PFSK-1 (cell line): ENCODE results near the gene CGB5.
"Not testable (repeated sequence)": the region's sequence is repeated elsewhere in the genome, so short reads cannot be mapped to it uniquely, and the experiment has no call there.

Source experiments
- FOXP2 ChIP-seq: optimal IDR thresholded peaks from 2 replicates; pipeline ENCODE3; 2011; ENCODE audit warnings: borderline replicate concordance, control low read depth, inconsistent platforms; ENCODE audit not compliant: insufficient read depth; ENCODE audit errors: extremely low read length, extremely low read depth
- POLR2AphosphoS5 ChIP-seq: IDR thresholded peaks from 2 replicates; pipeline ENCODE4 v1.6.1; 2012; ENCODE audit warnings: low read depth, mild to moderate bottlenecking, control low read depth, low read length, moderate library complexity
- SIN3A ChIP-seq: IDR thresholded peaks from 2 replicates; pipeline ENCODE4 v1.6.1; 2012; ENCODE audit warnings: mild to moderate bottlenecking, low read length, moderate library complexity, borderline replicate concordance; ENCODE audit not compliant: insufficient read depth
- TAF1 ChIP-seq: IDR thresholded peaks from 2 replicates; pipeline ENCODE4 v1.6.1; 2012; ENCODE audit warnings: low read length, control low read depth, borderline replicate concordance; ENCODE audit not compliant: insufficient read depth
- TF ChIP-seq, protein P1 (sequence below), 2 experiments: IDR thresholded peaks; 2 replicates each; pipeline versions ENCODE4 v1.6.1 to v1.8.0; 2011 to 2012; ENCODE audit warnings: low read depth in 2 of 2, low read length in 2 of 2, control low read depth in 1 of 2, inconsistent platforms in 1 of 2, mild to moderate bottlenecking in 1 of 2, moderate library complexity in 1 of 2; ENCODE audit not compliant: insufficient read depth in 1 of 2

Gene CGB5

DNA sequence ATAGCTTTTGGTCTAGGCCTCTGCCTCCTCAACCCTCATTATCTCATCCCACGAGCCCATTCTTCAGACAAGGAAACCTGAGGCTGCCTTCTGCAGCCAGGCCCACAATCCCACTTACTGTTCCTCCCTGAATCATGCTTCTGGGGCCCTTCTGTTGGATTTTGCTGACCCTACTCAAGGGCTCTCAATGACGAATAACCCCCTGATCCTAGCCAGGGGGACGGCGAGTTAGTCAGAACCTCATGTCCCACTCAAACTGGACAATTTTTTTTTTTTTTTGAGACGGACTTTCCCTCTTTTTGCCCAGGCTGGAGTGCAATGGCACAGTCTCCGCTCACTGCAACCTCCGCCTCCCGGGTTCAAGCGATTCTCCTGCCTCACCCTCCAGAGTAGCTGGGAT, 21.5 kb upstream of the CGB5 start:
- TF ChIP-seq FOXP2 (no peak), POLR2AphosphoS5 (no peak), TAF1 (no peak), SIN3A (no peak)
- TF ChIP-seq, protein P1, sequence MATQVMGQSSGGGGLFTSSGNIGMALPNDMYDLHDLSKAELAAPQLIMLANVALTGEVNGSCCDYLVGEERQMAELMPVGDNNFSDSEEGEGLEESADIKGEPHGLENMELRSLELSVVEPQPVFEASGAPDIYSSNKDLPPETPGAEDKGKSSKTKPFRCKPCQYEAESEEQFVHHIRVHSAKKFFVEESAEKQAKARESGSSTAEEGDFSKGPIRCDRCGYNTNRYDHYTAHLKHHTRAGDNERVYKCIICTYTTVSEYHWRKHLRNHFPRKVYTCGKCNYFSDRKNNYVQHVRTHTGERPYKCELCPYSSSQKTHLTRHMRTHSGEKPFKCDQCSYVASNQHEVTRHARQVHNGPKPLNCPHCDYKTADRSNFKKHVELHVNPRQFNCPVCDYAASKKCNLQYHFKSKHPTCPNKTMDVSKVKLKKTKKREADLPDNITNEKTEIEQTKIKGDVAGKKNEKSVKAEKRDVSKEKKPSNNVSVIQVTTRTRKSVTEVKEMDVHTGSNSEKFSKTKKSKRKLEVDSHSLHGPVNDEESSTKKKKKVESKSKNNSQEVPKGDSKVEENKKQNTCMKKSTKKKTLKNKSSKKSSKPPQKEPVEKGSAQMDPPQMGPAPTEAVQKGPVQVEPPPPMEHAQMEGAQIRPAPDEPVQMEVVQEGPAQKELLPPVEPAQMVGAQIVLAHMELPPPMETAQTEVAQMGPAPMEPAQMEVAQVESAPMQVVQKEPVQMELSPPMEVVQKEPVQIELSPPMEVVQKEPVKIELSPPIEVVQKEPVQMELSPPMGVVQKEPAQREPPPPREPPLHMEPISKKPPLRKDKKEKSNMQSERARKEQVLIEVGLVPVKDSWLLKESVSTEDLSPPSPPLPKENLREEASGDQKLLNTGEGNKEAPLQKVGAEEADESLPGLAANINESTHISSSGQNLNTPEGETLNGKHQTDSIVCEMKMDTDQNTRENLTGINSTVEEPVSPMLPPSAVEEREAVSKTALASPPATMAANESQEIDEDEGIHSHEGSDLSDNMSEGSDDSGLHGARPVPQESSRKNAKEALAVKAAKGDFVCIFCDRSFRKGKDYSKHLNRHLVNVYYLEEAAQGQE (IDR thresholded peaks at IDR 0.05; ENCODE audit: insufficient read depth in 1 of 2, low read depth in 2 of 2, low read length in 2 of 2): no peak

DNA sequence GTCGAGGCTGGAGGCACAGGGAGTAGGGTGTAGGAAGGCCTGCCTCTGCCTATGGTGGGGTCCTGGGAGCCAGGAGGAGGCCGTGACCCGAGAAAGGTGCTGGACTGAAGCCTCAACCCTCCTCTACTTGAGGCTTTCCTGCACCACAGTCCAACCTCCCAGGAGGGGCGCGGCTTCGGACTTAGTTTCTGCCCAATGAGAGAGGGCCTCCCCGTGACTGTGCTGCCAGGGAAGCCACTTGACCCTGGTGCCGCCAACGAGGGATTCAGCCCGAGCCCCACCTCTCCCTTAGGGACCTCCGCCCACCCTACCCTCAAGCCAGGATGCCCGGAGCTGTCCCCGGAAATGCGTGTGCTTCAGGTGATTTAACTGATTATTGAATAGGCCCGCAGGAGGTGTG, 19.4 kb upstream of the CGB5 start, which contains the start of gene CGB3:
CGB3 (minus strand) TSS at position 101 of the 400 bp plus-strand sequence. CDS start 362 bp downstream, outside the sequence.
- TF ChIP-seq, protein P1 (IDR thresholded peaks at IDR 0.05; ENCODE audit: insufficient read depth in 1 of 2, low read depth in 2 of 2, low read length in 2 of 2): not testable (repeated sequence)
- not testable (repeated sequence) for TF ChIP-seq FOXP2, SIN3A

DNA sequence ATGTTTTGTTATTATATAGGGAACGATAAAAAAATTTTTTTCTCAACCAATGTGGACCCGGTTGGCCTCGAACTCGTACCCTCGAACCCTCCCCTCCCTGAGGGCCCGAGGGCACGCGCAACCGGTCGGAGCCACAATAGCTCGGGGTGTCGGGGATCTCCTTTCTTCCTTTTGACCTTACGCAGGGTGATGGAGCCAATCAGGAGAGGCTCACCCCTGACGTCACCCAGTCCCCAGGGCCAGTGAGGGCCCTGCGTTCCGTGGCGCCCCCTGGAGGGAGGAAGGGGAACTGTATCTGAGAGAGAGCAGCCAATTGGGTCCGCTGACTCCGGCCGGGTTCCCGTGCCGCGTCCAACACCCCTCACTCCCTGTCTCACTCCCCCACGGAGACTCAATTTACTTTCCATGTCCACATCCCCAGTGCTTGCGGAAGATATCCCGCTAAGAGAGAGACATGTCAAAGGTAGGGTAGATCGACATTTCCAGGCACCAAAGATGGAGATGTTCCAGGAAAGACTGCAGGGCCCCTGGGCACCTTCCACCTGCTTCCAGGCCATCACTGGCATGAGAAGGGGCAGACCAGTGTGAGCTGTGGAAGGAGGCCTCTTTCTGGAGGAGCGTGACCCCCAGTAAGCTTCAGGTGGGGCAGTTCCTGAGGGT, 11.9 kb upstream of the CGB5 start, which contains the start of gene CGB2:
CGB2 (plus strand) TSS at position 249 of the 660 bp plus-strand sequence; CDS start at position 455, 206 bp downstream.
- TF ChIP-seq POLR2AphosphoS5, SIN3A, FOXP2: not testable (repeated sequence)

DNA sequence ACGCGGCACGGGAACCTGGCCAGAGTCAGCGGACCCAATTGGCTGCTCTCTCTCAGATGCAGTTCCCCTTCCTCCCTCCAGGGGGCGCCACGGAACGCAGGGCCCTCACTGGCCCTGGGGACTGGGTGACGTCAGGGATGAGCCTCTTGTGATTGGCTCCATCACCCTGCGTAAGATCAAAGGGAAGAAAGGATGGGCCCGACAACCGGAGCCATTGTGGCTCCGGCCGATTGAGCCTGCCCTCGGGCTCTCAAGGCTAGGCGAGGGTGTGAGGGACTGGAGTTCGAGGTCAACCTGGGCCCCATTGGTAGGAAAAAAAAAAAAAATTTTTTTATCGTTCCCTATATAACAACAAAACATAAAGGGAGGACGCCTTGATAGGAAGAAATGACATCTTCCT, 6.8 kb upstream of the CGB5 start, which contains the start of gene CGB1:
CGB1 (minus strand) TSS at position 81 of the 400 bp plus-strand sequence. CDS start 184 bp downstream, outside the sequence.
- TF ChIP-seq, protein P1 (IDR thresholded peaks at IDR 0.05; ENCODE audit: insufficient read depth in 1 of 2, low read depth in 2 of 2, low read length in 2 of 2): not testable (repeated sequence)
- TF ChIP-seq POLR2AphosphoS5, FOXP2: not testable (repeated sequence)

DNA sequence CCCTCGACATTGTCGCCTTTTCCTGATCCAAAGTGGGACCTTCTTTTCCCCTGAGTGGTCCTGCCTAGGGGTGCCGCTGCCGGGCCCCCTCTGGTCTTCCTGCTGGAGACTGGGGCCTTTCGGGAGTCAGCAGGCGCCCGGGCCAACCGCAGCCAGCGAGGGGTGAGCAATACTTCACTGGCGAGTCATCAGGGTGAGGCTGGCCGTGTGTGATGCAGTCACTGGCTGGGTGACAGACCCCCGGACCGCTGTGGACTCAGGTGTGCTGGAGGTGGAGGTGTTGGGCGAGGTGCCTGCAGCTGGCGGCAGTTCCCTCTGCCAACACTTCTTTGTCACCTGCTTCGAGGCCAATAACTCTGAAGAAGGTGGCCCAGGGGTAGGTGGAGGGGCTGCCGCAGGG, 1.5 kb upstream of the CGB5 start:
- TF ChIP-seq FOXP2 (no peak), POLR2AphosphoS5 (no peak), SIN3A (no peak)

DNA sequence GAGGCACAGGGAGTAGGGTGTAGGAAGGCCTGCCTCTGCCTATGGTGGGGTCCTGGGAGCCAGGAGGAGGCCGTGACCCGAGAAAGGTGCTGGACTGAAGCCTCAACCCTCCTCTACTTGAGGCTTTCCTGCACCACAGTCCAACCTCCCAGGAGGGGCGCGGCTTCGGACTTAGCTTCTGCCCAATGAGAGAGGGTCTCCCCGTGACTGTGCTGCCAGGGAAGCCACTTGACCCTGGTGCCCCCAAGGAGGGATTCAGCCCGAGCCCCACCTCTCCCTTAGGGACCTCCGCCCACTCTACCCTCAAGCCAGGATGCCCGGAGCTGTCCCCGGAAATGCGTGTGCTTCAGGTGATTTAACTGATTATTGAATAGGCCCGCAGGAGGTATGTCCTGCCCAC, 5.4 kb downstream of the CGB5 start, which contains the start of gene CGB8:
CGB8 (minus strand) TSS at position 101 of the 400 bp plus-strand sequence. CDS start 372 bp downstream, outside the sequence.
- TF ChIP-seq, protein P1 (IDR thresholded peaks at IDR 0.05; ENCODE audit: insufficient read depth in 1 of 2, low read depth in 2 of 2, low read length in 2 of 2): not testable (repeated sequence)
- TF ChIP-seq SIN3A, FOXP2: not testable (repeated sequence)
